HCT116 (cell line): ENCODE measurements around the gene ANKRD13D.

Experiments used
- ZBTB33 ChIP-seq: IDR thresholded peaks from 2 replicates; pipeline ENCODE4 v1.6.1; 2011; ENCODE audit warnings: mild to moderate bottlenecking, low read length, moderate library complexity; ENCODE audit not compliant: insufficient replicate concordance; ENCODE audit errors: extremely low read depth
- TF ChIP-seq, protein P1 (sequence below), 3 experiments: fragments of 200-600 bp in 1 of 3; sonication (generic) in 1 of 3; IDR thresholded peaks in 2 of 3; conservative IDR thresholded peaks in 1 of 3; 2 replicates each; pipeline ENCODE4 v1.5.1; 2012 to 2017; ENCODE audit warnings: low read depth in 2 of 3, low read length in 2 of 3, antibody characterized with exemption in 1 of 3, borderline replicate concordance in 1 of 3, control low read depth in 1 of 3, mild to moderate bottlenecking in 1 of 3, mixed read lengths in 1 of 3, mixed run types in 1 of 3, moderate library complexity in 1 of 3; ENCODE audit not compliant: insufficient read depth in 1 of 3

- TF ChIP-seq ZBTB33: no peak
- TF ChIP-seq, protein P1, sequence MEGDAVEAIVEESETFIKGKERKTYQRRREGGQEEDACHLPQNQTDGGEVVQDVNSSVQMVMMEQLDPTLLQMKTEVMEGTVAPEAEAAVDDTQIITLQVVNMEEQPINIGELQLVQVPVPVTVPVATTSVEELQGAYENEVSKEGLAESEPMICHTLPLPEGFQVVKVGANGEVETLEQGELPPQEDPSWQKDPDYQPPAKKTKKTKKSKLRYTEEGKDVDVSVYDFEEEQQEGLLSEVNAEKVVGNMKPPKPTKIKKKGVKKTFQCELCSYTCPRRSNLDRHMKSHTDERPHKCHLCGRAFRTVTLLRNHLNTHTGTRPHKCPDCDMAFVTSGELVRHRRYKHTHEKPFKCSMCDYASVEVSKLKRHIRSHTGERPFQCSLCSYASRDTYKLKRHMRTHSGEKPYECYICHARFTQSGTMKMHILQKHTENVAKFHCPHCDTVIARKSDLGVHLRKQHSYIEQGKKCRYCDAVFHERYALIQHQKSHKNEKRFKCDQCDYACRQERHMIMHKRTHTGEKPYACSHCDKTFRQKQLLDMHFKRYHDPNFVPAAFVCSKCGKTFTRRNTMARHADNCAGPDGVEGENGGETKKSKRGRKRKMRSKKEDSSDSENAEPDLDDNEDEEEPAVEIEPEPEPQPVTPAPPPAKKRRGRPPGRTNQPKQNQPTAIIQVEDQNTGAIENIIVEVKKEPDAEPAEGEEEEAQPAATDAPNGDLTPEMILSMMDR (IDR thresholded peaks at IDR 0.05 in 2 of 3, conservative IDR thresholded peaks at IDR 0.05 in 1 of 3; ENCODE audit: borderline replicate concordance in 1 of 3, insufficient read depth in 1 of 3, low read depth in 2 of 3, low read length in 2 of 3): no peak
Measured at GRCh38 chr11:67278939-67279588, 10.0 kb upstream of the ANKRD13D start.
